HepG2 (cell line): ENCODE measurements around the gene UQCC2. TPM values are rescaled to one million over a fixed set of nuclear protein-coding genes. Genes with fewer than 3 reads are reported as not detected.

Source experiments
- ATAC-seq: fragments of 200-7000 bp; cut with Tn5 transposase; 3 replicates; pipeline ENCODE4 v1.9.1; 2020; ENCODE audit warnings: mild to moderate bottlenecking, moderate library complexity
- BruUV-seq: library from RNA; stranded (reverse); fragments of 400-500 nt; replicated peaks from 2 replicates; lab custom pipeline; 2021; lab: Mats Ljungman, UMichigan
- CTCF ChIA-PET: fragments of 300-600 bp; formaldehyde crosslinking; extraction: SDS; loops from one replicate; lab custom pipeline; 2021; ENCODE audit warnings: low total read pairs, inconsistent platforms, low intra/inter-chr PET ratio; lab: Yijun Ruan, JAX
- POLR2A ChIA-PET: fragments of 350-600 bp; sonication (Branson Sonifier 250); formaldehyde crosslinking; loops from one replicate; lab custom pipeline; 2020; ENCODE audit warnings: antibody characterized with exemption, inconsistent platforms; lab: Yijun Ruan, JAX
- DNase-seq: peaks from one replicate; pipeline ENCODE4 v3.0.0-alpha.2; 2015; ENCODE audit warnings: low spot score
- FAIRE-seq: peaks from 3 replicates; lab custom pipeline; 2011; peaks lifted over from hg19 to GRCh38; lab: Jason Lieb, UNC
- H2AFZ ChIP-seq: one replicate; pipeline ENCODE4 v1.6.1; 2011; ENCODE audit warnings: low read length, inconsistent platforms
- H3K27ac ChIP-seq: fragments of 300-600 bp; 3 replicates; pipeline ENCODE4 v1.8.0; 2011; ENCODE audit warnings: mixed run types, mild to moderate bottlenecking, mixed read lengths, low read length, inconsistent platforms; ENCODE audit not compliant: insufficient read depth; ENCODE audit errors: extremely low read length
- H3K27me3 ChIP-seq, 2 experiments: fragments of 200-600 bp in 1 of 2; 2 replicates in 1 of 2; 3 replicates in 1 of 2; pipeline versions ENCODE4 v1.6.0 to v1.8.0; 2011; ENCODE audit warnings: low read length in 2 of 2, mild to moderate bottlenecking in 2 of 2, moderate library complexity in 2 of 2, inconsistent platforms in 1 of 2; ENCODE audit not compliant: insufficient read depth in 2 of 2, control insufficient read depth in 1 of 2
- H3K36me3 ChIP-seq, 2 experiments: fragments of 200-600 bp in 1 of 2; replicated peaks in 1 of 2; 2 replicates in 1 of 2; 3 replicates in 1 of 2; pipeline versions ENCODE4 v1.5.1 to v1.8.0; 2011; ENCODE audit warnings: low read length in 2 of 2, inconsistent platforms in 1 of 2; ENCODE audit not compliant: insufficient read depth in 2 of 2, control insufficient read depth in 1 of 2
- H3K4me1 ChIP-seq: 2 replicates; pipeline ENCODE4 v1.5.1; 2012; ENCODE audit warnings: low read length, inconsistent platforms; ENCODE audit not compliant: insufficient read depth
- H3K4me2 ChIP-seq: 2 replicates; pipeline ENCODE4 v1.6.0; 2011; ENCODE audit warnings: low read depth, low read length, inconsistent platforms
- H3K4me3 ChIP-seq, 3 experiments: fragments of 200-600 bp in 1 of 3; sonication (generic), shearing (Covaris generic) in 1 of 3; replicated peaks in 1 of 3; 2 replicates each; pipeline ENCODE4 v1.5.1; 2011 to 2016; ENCODE audit warnings: low read length in 3 of 3, inconsistent platforms in 2 of 3, low read depth in 2 of 3, mild to moderate bottlenecking in 2 of 3, control low read depth in 1 of 3, mixed read lengths in 1 of 3; ENCODE audit not compliant: insufficient read depth in 1 of 3
- H3K79me2 ChIP-seq: one replicate; pipeline ENCODE4 v1.6.1; 2011; ENCODE audit warnings: low read length, inconsistent platforms; ENCODE audit not compliant: insufficient read depth
- H3K9ac ChIP-seq: 2 replicates; pipeline ENCODE4 v1.6.0; 2011; ENCODE audit warnings: mild to moderate bottlenecking, low read depth, low read length, inconsistent platforms; ENCODE audit not compliant: insufficient read depth
- H3K9me3 ChIP-seq: 2 replicates; pipeline ENCODE4 v1.5.1; 2012; ENCODE audit warnings: mild to moderate bottlenecking, low read length
- H4K20me1 ChIP-seq: 2 replicates; pipeline ENCODE4 v1.6.0; 2011; ENCODE audit warnings: inconsistent platforms, mild to moderate bottlenecking, low read length, moderate library complexity; ENCODE audit not compliant: insufficient read depth
- KLF12 ChIP-seq: sonication (generic); formaldehyde crosslinking; IDR thresholded peaks from 2 replicates; pipeline ENCODE4 v1.4.0; 2020; ENCODE audit warnings: missing genetic modification reagents, borderline replicate concordance
- POLR2A ChIP-seq, 2 experiments: IDR thresholded peaks; 2 replicates each; pipeline ENCODE4 v1.6.1; 2011; ENCODE audit warnings: low read depth in 2 of 2, low read length in 2 of 2, mild to moderate bottlenecking in 1 of 2, moderate library complexity in 1 of 2; ENCODE audit not compliant: insufficient read depth in 1 of 2
- ZBTB49 ChIP-seq: sonication (generic); formaldehyde crosslinking; IDR thresholded peaks from 2 replicates; pipeline ENCODE4 v1.4.0; 2020; ENCODE audit warnings: missing genetic modification reagents, borderline replicate concordance
- ZNF232 ChIP-seq: sonication (generic); formaldehyde crosslinking; IDR thresholded peaks from 2 replicates; pipeline ENCODE4 v1.4.0; 2020; ENCODE audit warnings: missing genetic modification reagents, borderline replicate concordance
- ZNF687 ChIP-seq: sonication (generic); formaldehyde crosslinking; IDR thresholded peaks from 2 replicates; pipeline ENCODE4 v1.5.1; 2020; ENCODE audit warnings: mild to moderate bottlenecking, missing genetic modification reagents, moderate library complexity
- ZNF788 ChIP-seq: sonication (generic); formaldehyde crosslinking; IDR thresholded peaks from 2 replicates; pipeline ENCODE4 v1.5.0; 2020; ENCODE audit warnings: mild to moderate bottlenecking, missing genetic modification reagents, borderline replicate concordance
- ZSCAN20 ChIP-seq: sonication (generic); formaldehyde crosslinking; IDR thresholded peaks from 2 replicates; pipeline ENCODE4 v1.4.0; 2020; ENCODE audit warnings: missing genetic modification reagents, mild to moderate bottlenecking, borderline replicate concordance
- WGBS: methylation state at CpG from one replicate; pipeline ENCODE4 v1.1.6; 2017; ENCODE audit warnings: low lambda C conversion rate; 5-methylcytosine and 5-hydroxymethylcytosine counted together
- in situ Hi-C: cut with HindIII; loops from 2 replicates; pipeline ENCODE4 v1.10.0; 2017; ENCODE audit warnings: low pct_unique_long_range_greater_than_20kb; ENCODE audit not compliant: extremely low pct_ligation_motif_present
- intact Hi-C: fragments of 100-400 bp; cut with micrococcal nuclease; formaldehyde crosslinking; loops from one replicate; pipeline ENCODE4 v1.10.0; 2022; ENCODE audit not compliant: unreplicated experiment
- polyA plus RNA-seq, 8 experiments: library from polyadenylated mRNA; depleted of rRNA in 3 of 8; stranded (reverse) in 7 of 8; unstranded in 1 of 8; fragments of >200 nt; fragmentation: Illumina TruSeq in 4 of 8; extraction: Trizol in 4 of 8; gene quantifications; 2 replicates each; pipeline versions ENCODE4 v1.2.1 to v1.2.3, GENCODE V29; 2011 to 2016; ENCODE audit warnings: low read depth in 4 of 8, missing spikeins in 1 of 8, mixed read lengths in 1 of 8; ENCODE audit not compliant: insufficient read depth in 1 of 8
- total RNA-seq, 5 experiments: library from RNA; depleted of rRNA; stranded (reverse); fragments of >200 nt; fragmentation: Illumina TruSeq; extraction: Trizol; gene quantifications; 2 replicates each; pipeline ENCODE4 v1.2.3, GENCODE V29; 2016; ENCODE audit warnings: low read depth in 1 of 5
- TF ChIP-seq, protein P1 (sequence below): sonication (generic); formaldehyde crosslinking; IDR thresholded peaks from 2 replicates; pipeline ENCODE4 v1.5.0; 2020; ENCODE audit warnings: mild to moderate bottlenecking, missing genetic modification reagents
- TF ChIP-seq, protein P2 (sequence below), 2 experiments: sonication (generic) in 1 of 2; formaldehyde crosslinking in 1 of 2; IDR thresholded peaks; 2 replicates each; pipeline versions ENCODE4 v1.4.0 to v1.6.1; 2018 to 2020; ENCODE audit warnings: missing genetic modification reagents in 2 of 2, borderline replicate concordance in 1 of 2, low read depth in 1 of 2, mild to moderate bottlenecking in 1 of 2, missing biosample characterization in 1 of 2

The UQCC2 gene
- total and polyA plus RNA-seq, 2 of the 13 experiments (the other 11 are each of a cell fraction or from before 2014, with no cell fraction given), result 82.4 to 238 TPM

GRCh38 chr6:33747823-33748222 lies 36.3 kb upstream of the UQCC2 start:
- no TSS peak for BruUV-seq
- no peak overlapping the region for H3K27ac ChIP-seq
- FAIRE-seq, result no peak
- TF ChIP-seq ZSCAN20 (no peak), KLF12 (CRISPR knock-in tag) (no peak), POLR2A (IDR thresholded peaks at IDR 0.05; ENCODE audit: insufficient read depth in 1 of 2, low read depth in 2 of 2, low read length in 2 of 2) (no peak), ZNF232 (no peak), ZBTB49 (CRISPR knock-in tag) (no peak), ZNF687 (CRISPR knock-in tag) (no peak), ZNF788 (no peak)
- TF ChIP-seq, protein P1, sequence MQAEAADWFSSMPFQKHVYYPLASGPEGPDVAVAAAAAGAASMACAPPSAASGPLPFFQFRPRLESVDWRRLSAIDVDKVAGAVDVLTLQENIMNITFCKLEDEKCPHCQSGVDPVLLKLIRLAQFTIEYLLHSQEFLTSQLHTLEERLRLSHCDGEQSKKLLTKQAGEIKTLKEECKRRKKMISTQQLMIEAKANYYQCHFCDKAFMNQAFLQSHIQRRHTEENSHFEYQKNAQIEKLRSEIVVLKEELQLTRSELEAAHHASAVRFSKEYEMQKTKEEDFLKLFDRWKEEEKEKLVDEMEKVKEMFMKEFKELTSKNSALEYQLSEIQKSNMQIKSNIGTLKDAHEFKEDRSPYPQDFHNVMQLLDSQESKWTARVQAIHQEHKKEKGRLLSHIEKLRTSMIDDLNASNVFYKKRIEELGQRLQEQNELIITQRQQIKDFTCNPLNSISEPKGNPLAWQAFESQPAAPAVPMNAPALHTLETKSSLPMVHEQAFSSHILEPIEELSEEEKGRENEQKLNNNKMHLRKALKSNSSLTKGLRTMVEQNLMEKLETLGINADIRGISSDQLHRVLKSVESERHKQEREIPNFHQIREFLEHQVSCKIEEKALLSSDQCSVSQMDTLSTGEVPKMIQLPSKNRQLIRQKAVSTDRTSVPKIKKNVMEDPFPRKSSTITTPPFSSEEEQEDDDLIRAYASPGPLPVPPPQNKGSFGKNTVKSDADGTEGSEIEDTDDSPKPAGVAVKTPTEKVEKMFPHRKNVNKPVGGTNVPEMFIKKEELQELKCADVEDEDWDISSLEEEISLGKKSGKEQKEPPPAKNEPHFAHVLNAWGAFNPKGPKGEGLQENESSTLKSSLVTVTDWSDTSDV (CRISPR knock-in tag), result no peak
- TF ChIP-seq, protein P2, sequence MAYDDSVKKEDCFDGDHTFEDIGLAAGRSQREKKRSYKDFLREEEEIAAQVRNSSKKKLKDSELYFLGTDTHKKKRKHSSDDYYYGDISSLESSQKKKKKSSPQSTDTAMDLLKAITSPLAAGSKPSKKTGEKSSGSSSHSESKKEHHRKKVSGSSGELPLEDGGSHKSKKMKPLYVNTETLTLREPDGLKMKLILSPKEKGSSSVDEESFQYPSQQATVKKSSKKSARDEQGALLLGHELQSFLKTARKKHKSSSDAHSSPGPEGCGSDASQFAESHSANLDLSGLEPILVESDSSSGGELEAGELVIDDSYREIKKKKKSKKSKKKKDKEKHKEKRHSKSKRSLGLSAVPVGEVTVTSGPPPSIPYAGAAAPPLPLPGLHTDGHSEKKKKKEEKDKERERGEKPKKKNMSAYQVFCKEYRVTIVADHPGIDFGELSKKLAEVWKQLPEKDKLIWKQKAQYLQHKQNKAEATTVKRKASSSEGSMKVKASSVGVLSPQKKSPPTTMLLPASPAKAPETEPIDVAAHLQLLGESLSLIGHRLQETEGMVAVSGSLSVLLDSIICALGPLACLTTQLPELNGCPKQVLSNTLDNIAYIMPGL (CRISPR knock-in tag; IDR thresholded peaks at IDR 0.05; ENCODE audit: borderline replicate concordance in 1 of 2, low read depth in 1 of 2), result no peak

More at GRCh38 chr6:33747823-33748222, 36.3 kb upstream of the UQCC2 start:
- no peaks in the 10 kb centered on the region for H3K9me3 ChIP-seq
- H3K27me3 ChIP-seq, result peaks cover 4 to 48% of the 10 kb centered on the region in 2 experiments; a peak in 4 of 5 replicates
- DNase-seq (no peak), ATAC-seq (no peak)
- in situ Hi-C loops, result no loop called here
- H3K4me2 ChIP-seq, result no peak overlapping the region
- CTCF ChIA-PET, result no interaction called here
- intact Hi-C loops, result no loop called here
- POLR2A ChIA-PET, result no interaction called here
- no peaks in the 10 kb centered on the region for H3K79me2 ChIP-seq
- no peaks in the 10 kb centered on the region for H3K36me3 ChIP-seq
- no peaks in the 10 kb centered on the region for H4K20me1 ChIP-seq
- peaks cover 67% of the 10 kb centered on the region for H3K4me1 ChIP-seq
- WGBS, result 20% methylated on average over 5 of the region's 5 CpGs
- H3K9ac ChIP-seq, result no peak overlapping the region
- H3K4me3 ChIP-seq, result no peak overlapping the region
- no peak overlapping the region for H2AFZ ChIP-seq
